Keratinocyte (primary cell): ENCODE measurements around the gene WBP1L. TPM values are rescaled to one million over a fixed set of nuclear protein-coding genes. Genes with fewer than 3 reads are reported as not detected.

Experiments
- DNase-seq: peaks from one replicate; pipeline ENCODE4 v3.0.0-alpha.2; 2011; ENCODE audit warnings: low read depth, missing footprints, low spot score
- FAIRE-seq: peaks from 2 replicates; lab custom pipeline; 2011; peaks lifted over from hg19 to GRCh38; lab: Jason Lieb, UNC
- H2AFZ ChIP-seq: 2 replicates; pipeline ENCODE4 v1.6.0; 2012; ENCODE audit warnings: low read length, control low read depth, inconsistent platforms; ENCODE audit not compliant: control insufficient read depth
- H3K27ac ChIP-seq: 2 replicates; pipeline ENCODE4 v1.5.1; 2011; ENCODE audit warnings: low read length; ENCODE audit not compliant: control insufficient read depth, insufficient read depth
- H3K27me3 ChIP-seq: 3 replicates; pipeline ENCODE4 v1.6.0; 2011; ENCODE audit warnings: low read length; ENCODE audit not compliant: control insufficient read depth, insufficient read depth; ENCODE audit errors: extremely low read depth
- H3K36me3 ChIP-seq, 2 experiments: 2 replicates in 1 of 2; 3 replicates in 1 of 2; pipeline ENCODE4 v1.5.1; 2011; ENCODE audit warnings: low read length in 2 of 2, mild to moderate bottlenecking in 1 of 2; ENCODE audit not compliant: control insufficient read depth in 2 of 2, insufficient read depth in 2 of 2; ENCODE audit errors: extremely low read depth in 1 of 2
- H3K4me1 ChIP-seq: 3 replicates; pipeline ENCODE4 v1.5.1; 2011; ENCODE audit warnings: low read length; ENCODE audit not compliant: control insufficient read depth, insufficient read depth; ENCODE audit errors: extremely low read depth
- H3K4me2 ChIP-seq: 3 replicates; pipeline ENCODE4 v1.6.0; 2011; ENCODE audit warnings: low read depth, low read length; ENCODE audit not compliant: control insufficient read depth, insufficient read depth; ENCODE audit errors: extremely low read depth
- H3K4me3 ChIP-seq, 3 experiments: fragments of 200-600 bp in 1 of 3; sonication (generic) in 1 of 3; 2 replicates in 2 of 3; 3 replicates in 1 of 3; pipeline ENCODE4 v1.5.1; 2011 to 2016; ENCODE audit warnings: low read length in 3 of 3, mild to moderate bottlenecking in 3 of 3, control low read depth in 2 of 3, inconsistent platforms in 1 of 3, low read depth in 1 of 3, mixed read lengths in 1 of 3, mixed run types in 1 of 3, moderate library complexity in 1 of 3; ENCODE audit not compliant: control insufficient read depth in 2 of 3, insufficient read depth in 2 of 3; ENCODE audit errors: extremely low read depth in 1 of 3
- H3K79me2 ChIP-seq: 2 replicates; pipeline ENCODE4 v1.6.0; 2012; ENCODE audit warnings: low read length; ENCODE audit not compliant: control insufficient read depth, insufficient read depth
- H3K9ac ChIP-seq: 3 replicates; pipeline ENCODE4 v1.6.0; 2011; ENCODE audit warnings: low read length; ENCODE audit not compliant: control insufficient read depth, insufficient read depth; ENCODE audit errors: extremely low read depth
- H3K9me1 ChIP-seq: 3 replicates; pipeline ENCODE4 v1.6.0; 2011; ENCODE audit warnings: low read length; ENCODE audit not compliant: control insufficient read depth, insufficient read depth; ENCODE audit errors: extremely low read depth
- H3K9me3 ChIP-seq: 2 replicates; pipeline ENCODE4 v1.5.1; 2012; ENCODE audit warnings: low read depth, low read length; ENCODE audit not compliant: control insufficient read depth
- H4K20me1 ChIP-seq: 3 replicates; pipeline ENCODE4 v1.6.0; 2011; ENCODE audit warnings: low read length; ENCODE audit not compliant: control insufficient read depth, insufficient read depth; ENCODE audit errors: extremely low read depth
- EZH2 ChIP-seq: IDR thresholded peaks from one replicate; pipeline ENCODE4 v1.6.1; 2012; ENCODE audit warnings: inconsistent platforms, mild to moderate bottlenecking, low read length, moderate library complexity
- dilution Hi-C: fragments of 300-500 bp; cut with MboI; formaldehyde crosslinking; loops from one replicate; pipeline ENCODE4 v1.7.0; 2020; ENCODE audit warnings: low sequenced_read_pairs; ENCODE audit not compliant: extremely low pct_ligation_motif_present
- polyA plus RNA-seq, 5 experiments: library from polyadenylated mRNA; depleted of rRNA in 3 of 5; stranded (reverse) in 3 of 5; stranded (forward) in 1 of 5; unstranded in 1 of 5; fragments of >200 nt; gene quantifications; 1 replicate in 1 of 5; 2 replicates in 3 of 5; 3 replicates in 1 of 5; pipeline versions ENCODE4 v1.2.1 to v1.2.3, GENCODE V29; 2011 to 2012; ENCODE audit warnings: missing spikeins in 2 of 5, low read depth in 1 of 5, low replicate concordance in 1 of 5
- TF ChIP-seq, protein P1 (sequence below), 3 experiments: IDR thresholded peaks in 1 of 3; conservative IDR thresholded peaks in 1 of 3; optimal IDR thresholded peaks in 1 of 3; 2 replicates in 2 of 3; 3 replicates in 1 of 3; pipeline versions ENCODE3 to v1.5.1; 2011; ENCODE audit warnings: low read length in 3 of 3, mild to moderate bottlenecking in 3 of 3, moderate library complexity in 2 of 3, control low read depth in 1 of 3, inconsistent platforms in 1 of 3; ENCODE audit not compliant: insufficient read depth in 2 of 3; ENCODE audit errors: extremely low read depth in 1 of 3

Gene WBP1L
- polyA plus RNA-seq, 1 donor (not counting 4 experiments of a cell fraction or from before 2014, with no cell fraction given), result 24.3 TPM

DNA sequence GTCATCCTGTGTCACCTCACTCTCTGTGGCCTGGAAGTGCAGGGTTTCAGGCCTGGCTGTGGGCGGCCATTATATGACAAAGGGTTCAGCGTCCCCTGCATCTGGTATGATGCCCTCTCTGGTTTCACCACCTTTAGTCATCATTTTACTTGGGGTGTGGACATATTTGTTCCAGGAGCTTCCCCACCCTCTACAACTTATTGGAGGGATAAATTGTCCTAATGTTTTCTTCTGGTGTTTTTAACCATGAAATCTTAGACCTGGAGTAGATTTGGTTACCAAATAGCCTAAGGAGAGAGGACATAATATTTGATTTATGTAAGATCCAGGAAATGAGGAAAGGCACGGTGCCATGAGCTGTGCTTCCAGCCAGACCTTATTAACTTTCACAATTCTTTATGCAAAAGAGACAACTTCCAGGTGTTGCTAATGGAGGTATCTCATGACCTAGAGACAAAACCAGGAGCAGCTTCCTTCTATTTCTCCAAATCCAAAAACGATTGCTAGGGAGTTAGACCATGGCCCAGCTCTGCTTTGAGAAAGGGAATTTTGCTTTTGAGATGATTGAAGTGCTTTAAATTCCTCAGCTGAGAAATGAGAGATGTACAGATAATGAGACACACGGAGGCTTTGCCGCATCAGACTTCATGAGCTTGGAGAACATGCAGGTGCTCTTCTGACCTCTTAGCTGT, 20.9 kb downstream of the WBP1L start:
- TF ChIP-seq, protein P1, sequence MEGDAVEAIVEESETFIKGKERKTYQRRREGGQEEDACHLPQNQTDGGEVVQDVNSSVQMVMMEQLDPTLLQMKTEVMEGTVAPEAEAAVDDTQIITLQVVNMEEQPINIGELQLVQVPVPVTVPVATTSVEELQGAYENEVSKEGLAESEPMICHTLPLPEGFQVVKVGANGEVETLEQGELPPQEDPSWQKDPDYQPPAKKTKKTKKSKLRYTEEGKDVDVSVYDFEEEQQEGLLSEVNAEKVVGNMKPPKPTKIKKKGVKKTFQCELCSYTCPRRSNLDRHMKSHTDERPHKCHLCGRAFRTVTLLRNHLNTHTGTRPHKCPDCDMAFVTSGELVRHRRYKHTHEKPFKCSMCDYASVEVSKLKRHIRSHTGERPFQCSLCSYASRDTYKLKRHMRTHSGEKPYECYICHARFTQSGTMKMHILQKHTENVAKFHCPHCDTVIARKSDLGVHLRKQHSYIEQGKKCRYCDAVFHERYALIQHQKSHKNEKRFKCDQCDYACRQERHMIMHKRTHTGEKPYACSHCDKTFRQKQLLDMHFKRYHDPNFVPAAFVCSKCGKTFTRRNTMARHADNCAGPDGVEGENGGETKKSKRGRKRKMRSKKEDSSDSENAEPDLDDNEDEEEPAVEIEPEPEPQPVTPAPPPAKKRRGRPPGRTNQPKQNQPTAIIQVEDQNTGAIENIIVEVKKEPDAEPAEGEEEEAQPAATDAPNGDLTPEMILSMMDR (optimal IDR thresholded peaks at IDR 0.05 in 1 of 3, IDR thresholded peaks at IDR 0.05 in 1 of 3, conservative IDR thresholded peaks at IDR 0.05 in 1 of 3; ENCODE audit: extremely low read depth in 1 of 3, insufficient read depth in 2 of 3, low read length in 3 of 3), result no peak
- no peak for TF ChIP-seq EZH2
- no peak for DNase-seq
- H3K4me1 ChIP-seq, result peaks cover 30% of the 10 kb centered on the region
- no peaks in the 10 kb centered on the region for H3K79me2 ChIP-seq
- no peak for FAIRE-seq
- no peaks in the 10 kb centered on the region for H3K27me3 ChIP-seq
- no peak overlapping the region for H2AFZ ChIP-seq
- H3K4me3 ChIP-seq, result no peak overlapping the region
- H3K9ac ChIP-seq, result no peak overlapping the region
- H3K9me1 ChIP-seq, result no peaks in the 10 kb centered on the region
- H3K4me2 ChIP-seq, result peak overlapping the region; percentile 11
- dilution Hi-C loops, result no loop called here
- H3K27ac ChIP-seq, result no peak overlapping the region
- no peaks in the 10 kb centered on the region for H3K9me3 ChIP-seq
- H4K20me1 ChIP-seq, result no peaks in the 10 kb centered on the region
- H3K36me3 ChIP-seq, result peaks cover 0 to 4% of the 10 kb centered on the region in 2 experiments

DNA sequence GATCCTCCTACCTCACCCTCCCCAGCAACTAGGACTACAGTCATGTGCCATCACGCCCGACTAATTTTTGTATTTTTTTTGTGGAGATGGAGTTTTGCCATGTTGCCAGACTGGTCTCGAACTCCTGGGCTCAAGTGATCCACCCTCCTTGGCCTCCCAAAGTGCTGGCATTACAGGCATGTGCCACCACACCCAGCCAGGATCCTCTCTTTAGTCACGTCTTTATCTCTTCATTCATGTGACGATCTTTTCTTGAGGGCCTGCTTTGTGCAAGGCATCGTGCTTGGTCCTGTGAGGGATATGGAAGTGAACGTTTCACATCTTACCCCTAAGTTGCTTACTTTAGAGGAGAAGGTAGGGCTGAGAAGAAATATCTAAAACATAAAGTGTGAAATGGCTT, 21.6 kb downstream of the WBP1L start:
- dilution Hi-C loops, result no loop called here
- Histone ChIP-seq H2AFZ (no peak overlapping the region), H4K20me1 (no peaks in the 10 kb centered on the region), H3K4me1 (peaks cover 38% of the 10 kb centered on the region), H3K27me3 (no peaks in the 10 kb centered on the region), H3K36me3 (peaks cover 0 to 4% of the 10 kb centered on the region in 2 experiments), H3K4me2 (no peak overlapping the region), H3K4me3 (no peak overlapping the region), H3K79me2 (no peaks in the 10 kb centered on the region), H3K27ac (no peak overlapping the region), H3K9me1 (no peaks in the 10 kb centered on the region), H3K9me3 (no peaks in the 10 kb centered on the region), H3K9ac (no peak overlapping the region)
- no peak for DNase-seq
- no peak for TF ChIP-seq EZH2
- TF ChIP-seq, protein P1 (optimal IDR thresholded peaks at IDR 0.05 in 1 of 3, IDR thresholded peaks at IDR 0.05 in 1 of 3, conservative IDR thresholded peaks at IDR 0.05 in 1 of 3; ENCODE audit: extremely low read depth in 1 of 3, insufficient read depth in 2 of 3, low read length in 3 of 3), result no peak
- FAIRE-seq, result no peak
